ENCODE results near the gene ARL6IP4.

ARL6IP4 gene

GRCh38 chr12:122958198-122958888, 22.1 kb upstream of the ARL6IP4 start:
- no peak for DNase-seq (ENCODE audit: low read depth in 2 of 3, low spot score in 1 of 3)

GRCh38 chr12:122959566-122960192, 20.8 kb upstream of the ARL6IP4 start:
- no peak for DNase-seq (ENCODE audit: low read depth in 2 of 3, low spot score in 1 of 3)

- DNase-seq (ENCODE audit: low read depth in 2 of 3, low spot score in 1 of 3): no peak
Observed at GRCh38 chr12:122960193-122960569, 20.3 kb upstream of the ARL6IP4 start.

GRCh38 chr12:122961531-122962329, 18.8 kb upstream of the ARL6IP4 start:
- DNase-seq (ENCODE audit: low read depth in 2 of 3, low spot score in 1 of 3): no peak

- DNase-seq (ENCODE audit: low read depth in 2 of 3, low spot score in 1 of 3): no peak
Observed at GRCh38 chr12:122963941-122964265, 16.6 kb upstream of the ARL6IP4 start.

- no peak for DNase-seq (ENCODE audit: low read depth in 2 of 3, low spot score in 1 of 3)
Observed at GRCh38 chr12:122964439-122965257, 15.8 kb upstream of the ARL6IP4 start.

GRCh38 chr12:122965321-122965751, 15.1 kb upstream of the ARL6IP4 start:
- DNase-seq (ENCODE audit: low read depth in 2 of 3, low spot score in 1 of 3): no peak

- peak; percentile 90 to 97 (median 94) for DNase-seq (ENCODE audit: low read depth in 2 of 3, low spot score in 1 of 3)
Observed at GRCh38 chr12:122965851-122966742, 14.4 kb upstream of the ARL6IP4 start, which contains the start of gene ABCB9. Gene ABCB9, minus strand, starts transcription at chr12:122966463. Its CDS starts 6,228 bp downstream, at chr12:122960235.

- DNase-seq (ENCODE audit: low read depth in 2 of 3, low spot score in 1 of 3): no peak
Observed at GRCh38 chr12:122966743-122967550, 13.5 kb upstream of the ARL6IP4 start.

GRCh38 chr12:122968104-122968503, 12.4 kb upstream of the ARL6IP4 start:
- no peak for DNase-seq (ENCODE audit: low read depth in 2 of 3, low spot score in 1 of 3)

GRCh38 chr12:122969676-122970075, 10.8 kb upstream of the ARL6IP4 start:
- no peak for DNase-seq (ENCODE audit: low read depth in 2 of 3, low spot score in 1 of 3)

- peak; percentile 98 to 99 (median 99) for DNase-seq (ENCODE audit: low read depth in 2 of 3, low spot score in 1 of 3)
Observed at GRCh38 chr12:122974274-122974891, 6.1 kb upstream of the ARL6IP4 start.

GRCh38 chr12:122974892-122975789, 5.3 kb upstream of the ARL6IP4 start, which contains the start of gene OGFOD2:
Gene OGFOD2, plus strand, starts transcription at chr12:122975244. Its CDS starts 8 bp downstream, at chr12:122975252.
- peak; percentile 85 to 92 (median 90) for DNase-seq (ENCODE audit: low read depth in 2 of 3, low spot score in 1 of 3)

- no peak for DNase-seq (ENCODE audit: low read depth in 2 of 3, low spot score in 1 of 3)
Observed at GRCh38 chr12:122975790-122976647, 4.5 kb upstream of the ARL6IP4 start.

- DNase-seq (ENCODE audit: low read depth in 2 of 3, low spot score in 1 of 3): no peak
Observed at GRCh38 chr12:122976648-122976975, 3.9 kb upstream of the ARL6IP4 start.

GRCh38 chr12:122977153-122977552, 3.3 kb upstream of the ARL6IP4 start:
- no peak for DNase-seq (ENCODE audit: low read depth in 2 of 3, low spot score in 1 of 3)
